Left ventricle myocardium inferior (tissue), 1 donor: Measurements from ENCODE around the gene CALHM3. TPM values are rescaled to one million over a fixed set of nuclear protein-coding genes. Genes with fewer than 3 reads are reported as not detected.
A peak's percentile ranks its signal among the peaks of the same experiment; 100 is the strongest.

ENCODE experiments used
- DNase-seq: peaks from one replicate; pipeline ENCODE4 v3.0.0-alpha.2; 2020
- H3K27ac ChIP-seq: fragments of 200-600 bp; replicated peaks from 2 replicates; pipeline ENCODE4 v1.8.0; 2021
- H3K27me3 ChIP-seq: fragments of 200-600 bp; 2 replicates; pipeline ENCODE4 v1.8.0; 2021; ENCODE audit warnings: low read depth
- H3K36me3 ChIP-seq: fragments of 200-600 bp; 2 replicates; pipeline ENCODE4 v1.8.0; 2021
- H3K4me1 ChIP-seq: fragments of 200-600 bp; 2 replicates; pipeline ENCODE4 v1.8.0; 2021
- H3K4me3 ChIP-seq: fragments of 200-600 bp; 2 replicates; pipeline ENCODE4 v1.8.0; 2021; ENCODE audit warnings: mild to moderate bottlenecking, moderate library complexity
- H3K9me3 ChIP-seq: fragments of 200-600 bp; replicated peaks from 2 replicates; pipeline ENCODE4 v1.8.0; 2021
- CTCF ChIP-seq: fragments of 200-600 bp; IDR thresholded peaks from 2 replicates; pipeline ENCODE4 v1.8.0; 2021; ENCODE audit warnings: antibody characterized with exemption, mild to moderate bottlenecking, borderline replicate concordance
- intact Hi-C: fragments of 100-400 bp; cut with micrococcal nuclease; formaldehyde crosslinking; loops from one replicate; pipeline ENCODE4 v1.11.0; 2022
- total RNA-seq: library from RNA; stranded (reverse); fragmentation: NEBNext Ultra II Directional; extraction: Animal tissue kit (Norgen Biotek cat#: 25700); gene quantifications from one replicate; pipeline ENCODE4 v1.2.1, GENCODE V29; 2021
- donor health status: DM: no; HTN: yes; CAD: no; lungs with severe emphysema.

CALHM3 gene
- total RNA-seq, 1 donor from 2014 or later: not detected

DNA sequence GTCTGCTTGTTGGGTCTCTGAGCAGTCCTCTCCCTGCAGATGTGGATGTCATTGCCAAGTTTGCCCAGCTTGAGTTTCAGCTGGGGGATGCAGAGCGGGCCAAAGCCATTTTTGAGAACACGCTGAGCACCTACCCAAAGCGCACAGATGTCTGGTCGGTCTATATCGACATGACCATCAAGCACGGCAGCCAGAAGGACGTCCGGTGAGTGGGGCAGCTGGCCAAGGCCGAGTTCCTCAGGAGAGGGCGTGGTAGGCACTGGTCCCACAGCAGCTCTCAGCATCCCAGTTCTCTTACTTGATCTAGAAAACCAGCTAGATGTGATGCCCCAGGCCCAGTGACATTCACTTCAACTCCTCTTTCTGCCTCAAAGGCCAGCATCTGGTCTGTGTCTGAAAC, 34.6 kb downstream of the CALHM3 start:
- H3K36me3 ChIP-seq: peaks cover 96% of the 10 kb centered on the region
- H3K4me3 ChIP-seq: no peak overlapping the region
- peaks cover 82% of the 10 kb centered on the region for H3K4me1 ChIP-seq
- DNase-seq: peak; percentile 47
- peak overlapping the region; percentile 94 for H3K27ac ChIP-seq
- H3K27me3 ChIP-seq: no peaks in the 10 kb centered on the region
- intact Hi-C loops: no loop called here
- H3K9me3 ChIP-seq: no peaks in the 10 kb centered on the region
- TF ChIP-seq CTCF: no peak

DNA sequence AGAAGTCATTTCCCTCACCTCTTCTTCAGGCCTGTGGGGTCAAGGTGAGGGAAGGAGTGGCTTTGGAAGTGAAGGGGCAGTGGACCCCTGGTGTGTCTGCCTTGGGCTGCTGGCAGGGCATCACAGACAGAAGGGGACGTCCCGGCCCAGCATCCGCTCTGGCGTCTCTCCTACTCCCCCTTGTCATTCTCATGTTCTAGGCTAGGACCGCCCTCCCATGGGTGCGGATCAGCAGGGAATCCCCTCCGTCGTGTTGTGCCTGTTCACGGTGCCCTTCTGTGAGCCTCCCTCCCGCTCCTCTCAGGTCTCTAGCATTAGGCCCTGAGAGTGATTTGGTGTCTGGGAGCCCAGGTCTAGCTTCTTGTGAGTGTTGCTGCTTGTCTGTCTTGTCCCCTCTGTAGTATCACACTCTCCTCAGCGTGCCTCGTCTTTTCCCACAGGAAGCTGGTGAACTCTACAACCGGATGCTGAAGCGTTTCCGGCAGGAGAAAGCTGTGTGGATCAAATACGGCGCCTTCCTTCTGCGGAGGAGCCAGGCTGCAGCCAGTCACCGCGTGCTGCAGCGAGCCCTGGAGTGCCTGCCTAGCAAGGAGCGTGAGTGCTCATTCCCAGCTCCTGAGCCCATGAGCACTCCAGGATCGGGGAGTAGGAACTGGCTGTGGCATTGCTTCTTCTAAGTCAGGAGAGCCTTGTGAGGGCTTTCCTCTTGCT, 35.4 kb downstream of the CALHM3 start:
- H3K27ac ChIP-seq: peak overlapping the region; percentile 94
- H3K36me3 ChIP-seq: peaks cover 96% of the 10 kb centered on the region
- no peaks in the 10 kb centered on the region for H3K9me3 ChIP-seq
- intact Hi-C loops: no loop called here
- no peak for TF ChIP-seq CTCF
- no peak for DNase-seq
- no peak overlapping the region for H3K4me3 ChIP-seq
- H3K27me3 ChIP-seq: no peaks in the 10 kb centered on the region
- peaks cover 73% of the 10 kb centered on the region for H3K4me1 ChIP-seq

DNA sequence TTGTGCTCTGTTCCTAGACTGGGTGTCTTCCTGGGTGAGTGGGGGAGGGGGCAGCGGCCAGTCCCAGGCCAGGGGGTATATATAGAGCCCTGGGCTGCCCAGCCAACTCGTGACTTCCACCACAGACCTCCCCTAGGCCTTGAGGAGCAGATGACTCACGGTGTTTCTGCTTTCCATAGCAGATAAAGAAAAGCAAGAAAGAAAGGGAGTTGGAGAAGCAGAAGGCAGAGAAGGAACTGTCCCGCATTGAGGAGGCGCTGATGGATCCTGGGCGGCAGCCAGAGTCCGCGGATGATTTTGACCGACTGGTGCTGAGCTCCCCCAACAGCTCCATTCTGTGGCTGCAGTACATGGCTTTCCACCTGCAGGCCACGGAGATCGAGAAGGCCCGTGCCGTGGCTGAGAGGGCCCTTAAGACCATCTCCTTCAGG, 37.0 kb downstream of the CALHM3 start:
- Histone ChIP-seq H3K27ac (peak overlapping the region; percentile 94), H3K4me1 (peaks cover 57% of the 10 kb centered on the region)

GRCh38 chr10:103441611-103442010, 37.4 kb downstream of the CALHM3 start:
- H3K4me1 ChIP-seq: peaks cover 53% of the 10 kb centered on the region
- H3K36me3 ChIP-seq: peaks cover 96% of the 10 kb centered on the region
- no peaks in the 10 kb centered on the region for H3K27me3 ChIP-seq
- H3K9me3 ChIP-seq: no peaks in the 10 kb centered on the region
- no peak for TF ChIP-seq CTCF
- intact Hi-C loops: no loop called here
- H3K27ac ChIP-seq: peak overlapping the region; percentile 94
- no peak overlapping the region for H3K4me3 ChIP-seq
- DNase-seq: no peak

More for the DNA sequence above, 37.0 kb downstream of the CALHM3 start:
- intact Hi-C loops: no loop called here
- Histone ChIP-seq H3K4me3 (no peak overlapping the region), H3K9me3 (no peaks in the 10 kb centered on the region), H3K27me3 (no peaks in the 10 kb centered on the region), H3K36me3 (peaks cover 96% of the 10 kb centered on the region)
- no peak for TF ChIP-seq CTCF
- DNase-seq: peak; percentile 46

GRCh38 chr10:103441206-103441605, 37.8 kb downstream of the CALHM3 start:
- no peak for DNase-seq
- intact Hi-C loops: no loop called here

More at GRCh38 chr10:103441206-103441605, 37.8 kb downstream of the CALHM3 start:
- H3K36me3 ChIP-seq: peaks cover 97% of the 10 kb centered on the region
- H3K9me3 ChIP-seq: no peaks in the 10 kb centered on the region
- H3K4me3 ChIP-seq: no peak overlapping the region
- no peaks in the 10 kb centered on the region for H3K27me3 ChIP-seq
- no peak for TF ChIP-seq CTCF
- peaks cover 49% of the 10 kb centered on the region for H3K4me1 ChIP-seq
- peak overlapping the region; percentile 94 for H3K27ac ChIP-seq
